ENCODE results near the gene SUGP1. TPM values are rescaled to one million over a fixed set of nuclear protein-coding genes. Genes with fewer than 3 reads are reported as not detected.
"Not testable (repeated sequence)": the region's sequence is repeated elsewhere in the genome, so short reads cannot be mapped to it uniquely, and the experiment has no call there.

The SUGP1 gene
- total RNA-seq, 2 donors from 2014 or later = 51.1 to 53.5 TPM

- intact Hi-C loops (cut with DNase I) = no loop called here
- DNase-seq (ENCODE audit: low spot score) = no peak
- Histone ChIP-seq H3K36me3 (no peaks in the 10 kb centered on the region), H3K27me3 (replicated peaks; ENCODE audit: insufficient read depth) (peaks cover 11% of the 10 kb centered on the region), H3K4me3 (no peak overlapping the region), H3K27ac (no peak overlapping the region), H3K4me1 (replicated peaks) (no peaks in the 10 kb centered on the region), H3K9me3 (no peaks in the 10 kb centered on the region)
- 91% methylated on average over 41 of the region's 41 CpGs for WGBS
- TF ChIP-seq POLR2A (IDR thresholded peaks at IDR 0.05) (no peak), POLR2AphosphoS5 (IDR thresholded peaks at IDR 0.05) (no peak)
- TF ChIP-seq, protein P1, sequence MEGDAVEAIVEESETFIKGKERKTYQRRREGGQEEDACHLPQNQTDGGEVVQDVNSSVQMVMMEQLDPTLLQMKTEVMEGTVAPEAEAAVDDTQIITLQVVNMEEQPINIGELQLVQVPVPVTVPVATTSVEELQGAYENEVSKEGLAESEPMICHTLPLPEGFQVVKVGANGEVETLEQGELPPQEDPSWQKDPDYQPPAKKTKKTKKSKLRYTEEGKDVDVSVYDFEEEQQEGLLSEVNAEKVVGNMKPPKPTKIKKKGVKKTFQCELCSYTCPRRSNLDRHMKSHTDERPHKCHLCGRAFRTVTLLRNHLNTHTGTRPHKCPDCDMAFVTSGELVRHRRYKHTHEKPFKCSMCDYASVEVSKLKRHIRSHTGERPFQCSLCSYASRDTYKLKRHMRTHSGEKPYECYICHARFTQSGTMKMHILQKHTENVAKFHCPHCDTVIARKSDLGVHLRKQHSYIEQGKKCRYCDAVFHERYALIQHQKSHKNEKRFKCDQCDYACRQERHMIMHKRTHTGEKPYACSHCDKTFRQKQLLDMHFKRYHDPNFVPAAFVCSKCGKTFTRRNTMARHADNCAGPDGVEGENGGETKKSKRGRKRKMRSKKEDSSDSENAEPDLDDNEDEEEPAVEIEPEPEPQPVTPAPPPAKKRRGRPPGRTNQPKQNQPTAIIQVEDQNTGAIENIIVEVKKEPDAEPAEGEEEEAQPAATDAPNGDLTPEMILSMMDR (IDR thresholded peaks at IDR 0.05) = no peak
Observed at GRCh38 chr19:19258589-19259338, 61.5 kb downstream of the SUGP1 start.

- Histone ChIP-seq H3K9me3 (no peaks in the 10 kb centered on the region), H3K4me1 (replicated peaks) (no peaks in the 10 kb centered on the region), H3K4me3 (no peak overlapping the region), H3K36me3 (no peaks in the 10 kb centered on the region), H3K27me3 (replicated peaks; ENCODE audit: insufficient read depth) (peaks cover 11% of the 10 kb centered on the region), H3K27ac (no peak overlapping the region)
- WGBS = 95% methylated on average over 55 of the region's 72 CpGs
- intact Hi-C loops (cut with DNase I) = no loop called here
- DNase-seq (ENCODE audit: low spot score) = no peak
- no peak for TF ChIP-seq POLR2AphosphoS5 (IDR thresholded peaks at IDR 0.05)
- TF ChIP-seq POLR2A (IDR thresholded peaks at IDR 0.05) = no peak
- TF ChIP-seq, protein P1 (IDR thresholded peaks at IDR 0.05) = no peak
Observed at GRCh38 chr19:19257836-19258588, 62.3 kb downstream of the SUGP1 start.

- no peak for DNase-seq (ENCODE audit: low spot score)
- no peaks in the 10 kb centered on the region for H3K9me3 ChIP-seq
- intact Hi-C loops (cut with DNase I) = no loop called here
- H3K27ac ChIP-seq = no peak overlapping the region
- no peaks in the 10 kb centered on the region for H3K4me1 ChIP-seq (replicated peaks)
- TF ChIP-seq, protein P1 (IDR thresholded peaks at IDR 0.05) = no peak
- TF ChIP-seq POLR2AphosphoS5 (IDR thresholded peaks at IDR 0.05) = no peak
- no peak for TF ChIP-seq POLR2A (IDR thresholded peaks at IDR 0.05)
- peaks cover 11% of the 10 kb centered on the region for H3K27me3 ChIP-seq (replicated peaks; ENCODE audit: insufficient read depth)
- no peak overlapping the region for H3K4me3 ChIP-seq
- 67% methylated on average over 14 of the region's 14 CpGs for WGBS
- H3K36me3 ChIP-seq = no peaks in the 10 kb centered on the region
Observed at GRCh38 chr19:19257137-19257536, 63.2 kb downstream of the SUGP1 start.

DNA sequence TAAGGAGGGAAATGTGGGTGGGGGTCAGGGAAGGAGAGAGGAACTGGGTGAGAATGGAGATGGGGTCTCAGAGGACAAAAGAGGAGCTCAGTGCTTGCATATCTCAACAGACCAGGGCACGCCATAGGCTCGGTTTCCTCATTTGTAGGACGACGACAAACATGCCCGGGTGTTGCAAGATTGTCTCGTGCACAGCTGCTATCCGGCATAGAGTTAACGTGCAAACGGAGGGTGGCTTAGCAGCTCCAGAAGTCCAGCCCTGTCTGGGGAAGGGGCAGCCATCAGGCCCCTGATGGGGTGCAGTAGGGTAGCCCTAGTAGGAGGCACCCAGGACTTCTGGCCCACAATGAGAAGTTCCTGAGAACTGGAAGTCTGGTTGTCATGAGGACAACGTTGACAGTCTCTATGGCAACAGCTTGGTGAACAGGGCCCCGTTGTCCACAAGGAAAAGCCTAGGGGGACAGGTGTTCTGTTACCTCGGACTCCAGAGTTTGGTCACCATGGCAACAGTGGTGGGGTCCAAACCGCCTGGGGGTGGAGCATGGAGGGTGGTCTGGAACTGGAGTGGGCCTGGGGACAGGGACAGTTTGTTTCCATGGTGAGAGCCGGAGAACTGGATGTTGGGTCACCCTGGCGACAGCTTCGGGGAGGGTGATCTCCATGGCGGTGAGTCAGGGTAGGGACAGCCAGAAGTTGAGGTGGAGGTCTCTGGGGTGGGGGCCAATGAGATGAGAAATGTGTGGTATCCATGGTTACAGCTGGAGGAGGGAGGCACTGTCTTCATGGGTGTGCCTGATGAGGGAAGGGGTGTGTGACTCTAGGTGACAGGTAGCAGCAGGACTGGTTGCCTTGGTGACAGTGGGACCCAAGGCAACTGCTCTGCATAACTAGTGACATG is 64.0 kb downstream of the SUGP1 start:
- intact Hi-C loops (cut with DNase I) = no loop called here
- H3K36me3 ChIP-seq = no peaks in the 10 kb centered on the region
- H3K27ac ChIP-seq = no peak overlapping the region
- H3K4me3 ChIP-seq = no peak overlapping the region
- no peaks in the 10 kb centered on the region for H3K9me3 ChIP-seq
- H3K4me1 ChIP-seq (replicated peaks) = no peaks in the 10 kb centered on the region
- peaks cover 8% of the 10 kb centered on the region for H3K27me3 ChIP-seq (replicated peaks; ENCODE audit: insufficient read depth)
- DNase-seq (ENCODE audit: low spot score) = no peak
- TF ChIP-seq POLR2AphosphoS5 (IDR thresholded peaks at IDR 0.05) (no peak), POLR2A (IDR thresholded peaks at IDR 0.05) (no peak)
- TF ChIP-seq, protein P1 (IDR thresholded peaks at IDR 0.05) = no peak
- 52% methylated on average over 17 of the region's 17 CpGs for WGBS

DNA sequence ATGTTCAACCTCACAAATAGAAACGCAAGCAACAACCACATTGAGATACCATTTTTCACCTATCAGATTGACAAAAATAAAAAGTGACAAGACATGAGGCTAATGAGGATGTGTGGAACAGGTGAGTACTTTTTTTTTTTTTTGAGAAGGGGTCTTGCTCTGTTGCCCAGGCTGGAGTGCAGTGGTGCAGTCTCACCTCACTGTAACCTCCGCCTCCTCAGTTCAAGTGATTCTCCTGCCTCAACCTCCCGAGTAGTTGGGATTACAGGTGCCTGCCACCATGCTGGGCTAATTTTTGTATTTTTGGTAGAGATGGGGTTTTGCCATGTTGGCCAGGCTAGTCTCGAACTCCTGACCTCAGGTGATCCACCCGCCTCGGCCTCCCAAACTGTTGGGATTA is 66.9 kb downstream of the SUGP1 start:
- H3K36me3 ChIP-seq; DNase-seq (ENCODE audit: low spot score); intact Hi-C loops (cut with DNase I); H3K27ac ChIP-seq; H3K27me3 ChIP-seq (replicated peaks; ENCODE audit: insufficient read depth); H3K4me1 ChIP-seq (replicated peaks); H3K9me3 ChIP-seq; H3K4me3 ChIP-seq: not testable (repeated sequence)
- WGBS = 88% methylated on average over 6 of the region's 6 CpGs
